Ascending aorta (tissue), 2 donors: Measurements from ENCODE around the gene GCKR. TPM values are rescaled to one million over a fixed set of nuclear protein-coding genes. Genes with fewer than 3 reads are reported as not detected.

ENCODE experiments used
- DNase-seq, 2 donors: peaks; one replicate each; pipeline ENCODE4 v3.0.0-alpha.2; 2019; ENCODE audit warnings: low spot score in 2 of 2
- H3K27ac ChIP-seq, 2 donors: fragments of 200-600 bp; sonication (generic); one replicate each; pipeline ENCODE4 v1.5.1; 2016 to 2017; ENCODE audit warnings: mild to moderate bottlenecking in 1 of 2
- H3K27me3 ChIP-seq: fragments of 200-600 bp; sonication (generic); one replicate; pipeline ENCODE4 v1.5.1; 2017
- H3K36me3 ChIP-seq, 2 donors: fragments of 200-600 bp; sonication (generic); one replicate each; pipeline ENCODE4 v1.5.1; 2016
- H3K4me1 ChIP-seq, 2 donors: fragments of 200-600 bp; sonication (generic); one replicate each; pipeline ENCODE4 v1.5.1; 2016 to 2017; ENCODE audit warnings: mild to moderate bottlenecking in 1 of 2
- H3K4me3 ChIP-seq, 2 donors: fragments of 200-600 bp; sonication (generic); one replicate each; pipeline ENCODE4 v1.5.1; 2016 to 2017; ENCODE audit warnings: mild to moderate bottlenecking in 1 of 2
- H3K9me3 ChIP-seq, 2 donors: fragments of 200-600 bp; sonication (generic); one replicate each; pipeline ENCODE4 v1.5.1; 2016
- CTCF ChIP-seq, 3 experiments: fragments of 200-600 bp in 2 of 3; fragments of 450-650 bp in 1 of 3; sonication (generic) in 2 of 3; IDR thresholded peaks; one replicate each; pipeline ENCODE4 v1.5.1; 2016 to 2019; ENCODE audit warnings: antibody characterized with exemption in 3 of 3, mild to moderate bottlenecking in 1 of 3, moderate library complexity in 1 of 3
- intact Hi-C: fragments of 100-400 bp; cut with DNase I; formaldehyde crosslinking; loops from one replicate; pipeline ENCODE4 v1.15.1; 2023
- total RNA-seq: library from RNA; depleted of rRNA; stranded (reverse); fragments of >200 nt; gene quantifications from one replicate; pipeline ENCODE4 v1.1.0, GENCODE V29; 2016

Gene GCKR
- total RNA-seq, 1 donor from 2014 or later, result not detected

GRCh38 chr2:27509326-27509725 lies 12.7 kb downstream of the GCKR start:
- intact Hi-C loops, result no loop called here
- Histone ChIP-seq H3K27ac (no peak overlapping the region), H3K4me3 (no peak overlapping the region), H3K9me3 (no peaks in the 10 kb centered on the region), H3K36me3 (no peaks in the 10 kb centered on the region), H3K27me3 (no peaks in the 10 kb centered on the region), H3K4me1 (no peaks in the 10 kb centered on the region)
- no peak for TF ChIP-seq CTCF (IDR thresholded peaks at IDR 0.05)
- no peak for DNase-seq

GRCh38 chr2:27518113-27518781 lies 21.6 kb downstream of the GCKR start:
- DNase-seq, result no peak
- no peak overlapping the region for H3K4me3 ChIP-seq
- intact Hi-C loops, result no loop called here

DNA sequence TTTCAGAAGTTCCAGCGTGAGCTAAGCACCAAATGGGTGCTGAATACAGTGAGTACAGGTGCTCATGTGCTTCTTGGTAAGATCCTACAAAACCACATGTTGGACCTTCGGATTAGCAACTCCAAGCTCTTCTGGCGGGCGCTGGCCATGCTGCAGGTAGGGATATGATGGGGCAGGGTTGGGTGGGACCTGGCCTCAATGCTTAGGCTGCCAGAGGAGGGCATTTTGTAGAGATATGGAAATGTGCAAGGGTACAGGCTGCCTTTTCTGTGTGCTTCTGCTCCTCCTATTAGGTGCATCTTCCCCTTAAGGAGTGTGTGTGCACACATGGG lies 22.1 kb downstream of the GCKR start:
- Histone ChIP-seq H3K27me3 (no peaks in the 10 kb centered on the region), H3K36me3 (no peaks in the 10 kb centered on the region), H3K9me3 (no peaks in the 10 kb centered on the region), H3K4me3 (no peak overlapping the region), H3K4me1 (no peaks in the 10 kb centered on the region), H3K27ac (no peak overlapping the region)
- intact Hi-C loops, result no loop called here
- DNase-seq, result no peak
- TF ChIP-seq CTCF (IDR thresholded peaks at IDR 0.05), result no peak

More at GRCh38 chr2:27518113-27518781, 21.6 kb downstream of the GCKR start:
- Histone ChIP-seq H3K27ac (no peak overlapping the region), H3K9me3 (no peaks in the 10 kb centered on the region), H3K27me3 (no peaks in the 10 kb centered on the region), H3K4me1 (no peaks in the 10 kb centered on the region), H3K36me3 (no peaks in the 10 kb centered on the region)
- TF ChIP-seq CTCF (IDR thresholded peaks at IDR 0.05), result no peak

DNA sequence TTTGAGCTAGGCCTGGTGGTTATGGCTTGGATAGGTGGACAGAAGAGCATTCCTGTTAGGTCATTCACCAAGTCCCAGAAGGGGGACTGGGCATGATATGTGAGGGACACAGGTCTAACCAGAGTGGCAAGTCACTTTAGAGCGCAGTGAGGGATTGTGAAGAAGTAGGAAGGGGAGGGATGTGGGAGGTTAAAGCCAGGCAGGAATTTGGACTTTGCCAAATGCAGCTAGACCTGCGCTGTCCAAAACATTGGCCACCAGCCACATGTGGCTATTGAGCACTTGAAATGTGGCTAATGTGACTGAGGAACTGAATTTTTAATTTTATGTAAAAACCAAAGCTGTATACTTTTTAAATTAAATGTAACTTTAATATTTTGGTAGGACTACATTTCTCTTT lies 23.7 kb downstream of the GCKR start:
- H3K36me3 ChIP-seq, result no peaks in the 10 kb centered on the region
- no peak overlapping the region for H3K27ac ChIP-seq
- no peak for TF ChIP-seq CTCF (IDR thresholded peaks at IDR 0.05)
- no peaks in the 10 kb centered on the region for H3K27me3 ChIP-seq
- H3K4me3 ChIP-seq, result no peak overlapping the region
- H3K4me1 ChIP-seq, result no peaks in the 10 kb centered on the region
- H3K9me3 ChIP-seq, result no peaks in the 10 kb centered on the region
- intact Hi-C loops, result no loop called here
- DNase-seq, result no peak

- Histone ChIP-seq H3K4me1 (no peaks in the 10 kb centered on the region), H3K9me3 (no peaks in the 10 kb centered on the region), H3K27ac (no peak overlapping the region), H3K36me3 (no peaks in the 10 kb centered on the region), H3K4me3 (no peak overlapping the region), H3K27me3 (no peaks in the 10 kb centered on the region)
- DNase-seq, result no peak
- TF ChIP-seq CTCF (IDR thresholded peaks at IDR 0.05), result no peak
- intact Hi-C loops, result no loop called here
Measured at GRCh38 chr2:27522400-27522945, 25.8 kb downstream of the GCKR start.
